ENCODE results near the gene CKAP4. TPM values are rescaled to one million over a fixed set of nuclear protein-coding genes. Genes with fewer than 3 reads are reported as not detected.

CKAP4 gene
- total and polyA plus RNA-seq, 2 of the 13 experiments (the other 11 are each of a cell fraction or from before 2014, with no cell fraction given) = 39.2 to 70.2 TPM

- TF ChIP-seq HINFP (CRISPR knock-in tag; IDR thresholded peaks at IDR 0.05; ENCODE audit: low read depth) (no peak), ARID4A (CRISPR knock-in tag; IDR thresholded peaks at IDR 0.05; ENCODE audit: borderline replicate concordance) (peak; percentile 20; the same call in 1 of the 2 replicates), TBX3 (IDR thresholded peaks at IDR 0.05; ENCODE audit: borderline replicate concordance) (peak; percentile 95), ZMAT3 (CRISPR knock-in tag; conservative IDR thresholded peaks at IDR 0.05) (0 out of 2 replicates have a peak, but pooled peaks have one; percentile 40), ZNF441 (CRISPR knock-in tag; IDR thresholded peaks at IDR 0.05; ENCODE audit: borderline replicate concordance) (no peak), KLF16 (CRISPR knock-in tag; IDR thresholded peaks at IDR 0.05) (peak in 1 of 2 experiments; percentile 79; a peak in 1 of 4 replicates), PHF20 (CRISPR knock-in tag; IDR thresholded peaks at IDR 0.05) (no peak), PATZ1 (CRISPR knock-in tag; IDR thresholded peaks at IDR 0.05) (peak; percentile 29; the same call in 1 of the 2 replicates), ADNP (CRISPR knock-in tag; IDR thresholded peaks at IDR 0.05) (0 out of 2 replicates have a peak, but pooled peaks have one; percentile 22), ZNF18 (CRISPR knock-in tag; IDR thresholded peaks at IDR 0.05; ENCODE audit: insufficient replicate concordance) (peak; percentile 21), ZNF431 (CRISPR knock-in tag; IDR thresholded peaks at IDR 0.05; ENCODE audit: borderline replicate concordance, low read depth) (0 out of 2 replicates have a peak, but pooled peaks have one; percentile 61), MIXL1 (CRISPR knock-in tag; IDR thresholded peaks at IDR 0.05) (peak; percentile 93), FOXC1 (CRISPR knock-in tag; IDR thresholded peaks at IDR 0.05; ENCODE audit: borderline replicate concordance) (no peak), SMAD3 (CRISPR knock-in tag; IDR thresholded peaks at IDR 0.05) (peak; percentile 93), CHD4 (IDR thresholded peaks at IDR 0.05; ENCODE audit: borderline replicate concordance, low read length) (no peak), ZNF790 (CRISPR knock-in tag; IDR thresholded peaks at IDR 0.05; ENCODE audit: borderline replicate concordance) (no peak), IRX3 (CRISPR knock-in tag; IDR thresholded peaks at IDR 0.05; ENCODE audit: borderline replicate concordance, low read depth) (no peak), NCOR1 (IDR thresholded peaks at IDR 0.05; ENCODE audit: borderline replicate concordance, low read length) (peak; percentile 87), ZKSCAN8 (CRISPR knock-in tag; IDR thresholded peaks at IDR 0.05; ENCODE audit: borderline replicate concordance) (peak; percentile 33; the same call in 1 of the 2 replicates), POGZ (CRISPR knock-in tag; IDR thresholded peaks at IDR 0.05) (peak; percentile 51; the same call in 1 of the 2 replicates)
Observed at GRCh38 chr12:106282457-106283097, 34.8 kb upstream of the CKAP4 start (continued).

Data from HepG2 (cell line).